ENCODE measurements around the gene UGT1A8.

The UGT1A8 gene

GRCh38 chr2:233764264-233764663, 146.8 kb downstream of the UGT1A8 start:
- no peak for DNase-seq (ENCODE audit: low read depth in 2 of 2)

GRCh38 chr2:233764761-233765160, 147.3 kb downstream of the UGT1A8 start:
- DNase-seq (ENCODE audit: low read depth in 2 of 2): no peak

GRCh38 chr2:233766416-233766815, 149.0 kb downstream of the UGT1A8 start:
- no peak for DNase-seq (ENCODE audit: low read depth in 2 of 2)

- no peak for DNase-seq (ENCODE audit: low read depth in 2 of 2)
Observed at GRCh38 chr2:233768076-233768475, 150.6 kb downstream of the UGT1A8 start.

GRCh38 chr2:233769260-233769659, 151.8 kb downstream of the UGT1A8 start:
- no peak for DNase-seq (ENCODE audit: low read depth in 2 of 2)

- DNase-seq (ENCODE audit: low read depth in 2 of 2): no peak
Observed at GRCh38 chr2:233772153-233772552, 154.7 kb downstream of the UGT1A8 start.

GRCh38 chr2:233772583-233772982, 155.2 kb downstream of the UGT1A8 start:
- DNase-seq (ENCODE audit: low read depth in 2 of 2): no peak

- no peak for DNase-seq (ENCODE audit: low read depth in 2 of 2)
Observed at GRCh38 chr2:233773854-233774253, 156.4 kb downstream of the UGT1A8 start.

- no peak for DNase-seq (ENCODE audit: low read depth in 2 of 2)
Observed at GRCh38 chr2:233775414-233775813, 158.0 kb downstream of the UGT1A8 start.

GRCh38 chr2:233778030-233778429, 160.6 kb downstream of the UGT1A8 start, which contains the start of gene MROH2A:
MROH2A (plus strand) TSS chr2:233778330; CDS start chr2:233779359, 1,029 bp downstream.
- DNase-seq (ENCODE audit: low read depth in 2 of 2): no peak

GRCh38 chr2:233779722-233780121, 162.3 kb downstream of the UGT1A8 start:
- no peak for DNase-seq (ENCODE audit: low read depth in 2 of 2)

GRCh38 chr2:233780771-233781170, 163.3 kb downstream of the UGT1A8 start:
- DNase-seq (ENCODE audit: low read depth in 2 of 2): no peak

- no peak for DNase-seq (ENCODE audit: low read depth in 2 of 2)
Observed at GRCh38 chr2:233789554-233789953, 172.1 kb downstream of the UGT1A8 start.

GRCh38 chr2:233791151-233791882, 173.9 kb downstream of the UGT1A8 start:
- DNase-seq (ENCODE audit: low read depth in 2 of 2): no peak

- DNase-seq (ENCODE audit: low read depth in 2 of 2): no peak
Observed at GRCh38 chr2:233791883-233792329, 174.5 kb downstream of the UGT1A8 start.

GRCh38 chr2:233792720-233793119, 175.3 kb downstream of the UGT1A8 start:
- DNase-seq (ENCODE audit: low read depth in 2 of 2): no peak

- DNase-seq (ENCODE audit: low read depth in 2 of 2): no peak
Observed at GRCh38 chr2:233793465-233794127, 176.2 kb downstream of the UGT1A8 start.

GRCh38 chr2:233794128-233794658, 176.8 kb downstream of the UGT1A8 start:
- no peak for DNase-seq (ENCODE audit: low read depth in 2 of 2)

GRCh38 chr2:233795735-233796171, 178.3 kb downstream of the UGT1A8 start:
- DNase-seq (ENCODE audit: low read depth in 2 of 2): no peak

- no peak for DNase-seq (ENCODE audit: low read depth in 2 of 2)
Observed at GRCh38 chr2:233796254-233796653, 178.8 kb downstream of the UGT1A8 start.

GRCh38 chr2:233798335-233799086, 181.1 kb downstream of the UGT1A8 start:
- DNase-seq (ENCODE audit: low read depth in 2 of 2): no peak

- no peak for DNase-seq (ENCODE audit: low read depth in 2 of 2)
Observed at GRCh38 chr2:233799087-233799665, 181.7 kb downstream of the UGT1A8 start.

Data from stimulated activated CD4-positive, alpha-beta T cell treated with anti-CD3 and anti-CD28 coated beads, Interleukin-12 subunit alpha, Interleukin-12 subunit beta, amount 100 ng/mL, for 24 hours (primary cell).